Forelimb muscle (tissue), 1 donor: ENCODE results near the gene DHX8. TPM values are rescaled to one million over a fixed set of nuclear protein-coding genes. Genes with fewer than 3 reads are reported as not detected.
"Not testable (repeated sequence)": the region's sequence is repeated elsewhere in the genome, so short reads cannot be mapped to it uniquely, and the experiment has no call there.

Experiments
- DNase-seq: peaks from one replicate; pipeline ENCODE4 v3.0.0-alpha.2; 2013; ENCODE audit warnings: low read depth
- polyA plus RNA-seq: library from polyadenylated mRNA; unstranded; fragments of 120-200 nt; gene quantifications from one replicate; pipeline ENCODE4 v1.2.1, GENCODE V29; 2013; ENCODE audit not compliant: insufficient read length

DHX8 gene
- polyA plus RNA-seq, 1 donor = 23.8 TPM

GRCh38 chr17:43461185-43461584 is 22.6 kb upstream of the DHX8 start:
- DNase-seq = no peak

GRCh38 chr17:43462569-43462968 is 21.2 kb upstream of the DHX8 start:
- not testable (repeated sequence) for DNase-seq

- DNase-seq = no peak
Measured at GRCh38 chr17:43463241-43463640, 20.5 kb upstream of the DHX8 start.

- no peak for DNase-seq
Measured at GRCh38 chr17:43464046-43464445, 19.7 kb upstream of the DHX8 start.

- DNase-seq = no peak
Measured at GRCh38 chr17:43465049-43465448, 18.7 kb upstream of the DHX8 start.

GRCh38 chr17:43467981-43468581 is 15.7 kb upstream of the DHX8 start:
- no peak for DNase-seq

GRCh38 chr17:43468691-43469139 is 15.1 kb upstream of the DHX8 start:
- no peak for DNase-seq

GRCh38 chr17:43469145-43469544 is 14.6 kb upstream of the DHX8 start:
- no peak for DNase-seq

- DNase-seq = no peak
Measured at GRCh38 chr17:43471585-43472160, 12.1 kb upstream of the DHX8 start.

GRCh38 chr17:43475494-43476089 is 8.2 kb upstream of the DHX8 start:
- DNase-seq = no peak

- DNase-seq = not testable (repeated sequence)
Measured at GRCh38 chr17:43476306-43476705, 7.5 kb upstream of the DHX8 start.

GRCh38 chr17:43477832-43478634 is 5.7 kb upstream of the DHX8 start:
- no peak for DNase-seq

GRCh38 chr17:43479948-43480347 is 3.8 kb upstream of the DHX8 start:
- DNase-seq = no peak

GRCh38 chr17:43482103-43483012 is 1.4 kb upstream of the DHX8 start:
- no peak for DNase-seq

- DNase-seq = no peak
Measured at GRCh38 chr17:43490621-43491020, 6.8 kb downstream of the DHX8 start.

GRCh38 chr17:43509440-43509839 is 25.7 kb downstream of the DHX8 start:
- not testable (repeated sequence) for DNase-seq

- DNase-seq = not testable (repeated sequence)
Measured at GRCh38 chr17:43511199-43511598, 27.4 kb downstream of the DHX8 start.

GRCh38 chr17:43515656-43516055 is 31.9 kb downstream of the DHX8 start:
- no peak for DNase-seq

- no peak for DNase-seq
Measured at GRCh38 chr17:43517161-43517560, 33.4 kb downstream of the DHX8 start.

GRCh38 chr17:43517615-43518386 is 34.0 kb downstream of the DHX8 start:
- no peak for DNase-seq

GRCh38 chr17:43521389-43521788 is 37.6 kb downstream of the DHX8 start:
- no peak for DNase-seq
